ENCODE results near the gene MSH5. TPM values are rescaled to one million over a fixed set of nuclear protein-coding genes. Genes with fewer than 3 reads are reported as not detected.

MSH5 gene
- total RNA-seq, 2 donors from 2014 or later, result 35.7 to 57.2 TPM

DNA sequence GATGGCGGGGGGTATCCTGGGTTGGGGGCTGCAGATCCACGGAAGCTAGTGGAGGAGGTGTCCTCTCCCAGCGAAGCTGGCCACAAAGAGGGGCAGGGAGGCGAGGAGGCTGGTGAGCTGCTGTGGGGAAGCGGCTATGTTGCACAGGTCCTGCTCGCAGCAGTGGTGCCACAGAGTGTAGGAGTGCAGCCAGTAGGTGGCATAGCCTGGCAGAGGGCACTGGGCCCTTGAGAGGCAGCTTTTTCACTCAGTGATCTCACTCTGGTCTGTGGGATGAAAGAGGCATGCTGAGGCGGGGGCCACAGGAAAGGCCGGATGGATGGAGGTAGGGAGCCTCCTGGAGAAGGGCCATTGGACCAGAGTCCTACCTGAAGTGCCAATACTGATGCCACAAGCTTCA lies 27.5 kb upstream of the MSH5 start:
- peaks cover 7% of the 10 kb centered on the region for H3K4me1 ChIP-seq (ENCODE audit: control insufficient read depth, insufficient read depth, low read length)
- no peaks in the 10 kb centered on the region for H3K27me3 ChIP-seq (ENCODE audit: control insufficient read depth, insufficient read depth, low read length, poor library complexity, severe bottlenecking)
- H3K27ac ChIP-seq (ENCODE audit: low read depth, low read length), result no peak overlapping the region
- Mint-ChIP-seq H3K36me3 (ENCODE audit: low read depth) (no peaks in the 10 kb centered on the region), H3K4me3 (no peak overlapping the region), H3K27me3 (ENCODE audit: insufficient read depth) (no peaks in the 10 kb centered on the region), H3K4me1 (peaks cover 32% of the 10 kb centered on the region), H3K9me3 (no peaks in the 10 kb centered on the region), H3K27ac (no peak overlapping the region)
- no peaks in the 10 kb centered on the region for H3K36me3 ChIP-seq (ENCODE audit: control insufficient read depth, insufficient read depth, low read length)
- TF ChIP-seq, protein P1, sequence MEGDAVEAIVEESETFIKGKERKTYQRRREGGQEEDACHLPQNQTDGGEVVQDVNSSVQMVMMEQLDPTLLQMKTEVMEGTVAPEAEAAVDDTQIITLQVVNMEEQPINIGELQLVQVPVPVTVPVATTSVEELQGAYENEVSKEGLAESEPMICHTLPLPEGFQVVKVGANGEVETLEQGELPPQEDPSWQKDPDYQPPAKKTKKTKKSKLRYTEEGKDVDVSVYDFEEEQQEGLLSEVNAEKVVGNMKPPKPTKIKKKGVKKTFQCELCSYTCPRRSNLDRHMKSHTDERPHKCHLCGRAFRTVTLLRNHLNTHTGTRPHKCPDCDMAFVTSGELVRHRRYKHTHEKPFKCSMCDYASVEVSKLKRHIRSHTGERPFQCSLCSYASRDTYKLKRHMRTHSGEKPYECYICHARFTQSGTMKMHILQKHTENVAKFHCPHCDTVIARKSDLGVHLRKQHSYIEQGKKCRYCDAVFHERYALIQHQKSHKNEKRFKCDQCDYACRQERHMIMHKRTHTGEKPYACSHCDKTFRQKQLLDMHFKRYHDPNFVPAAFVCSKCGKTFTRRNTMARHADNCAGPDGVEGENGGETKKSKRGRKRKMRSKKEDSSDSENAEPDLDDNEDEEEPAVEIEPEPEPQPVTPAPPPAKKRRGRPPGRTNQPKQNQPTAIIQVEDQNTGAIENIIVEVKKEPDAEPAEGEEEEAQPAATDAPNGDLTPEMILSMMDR (conservative IDR thresholded peaks at IDR 0.05), result no peak
- no peaks in the 10 kb centered on the region for H3K9me3 ChIP-seq (ENCODE audit: control insufficient read depth, low read length)
- no peak overlapping the region for H3K4me3 ChIP-seq (ENCODE audit: low read length)
- H3K9ac ChIP-seq (ENCODE audit: extremely low read depth, low read length, poor library complexity, severe bottlenecking), result no peak overlapping the region
- 96 to 98% methylated on average over 7 to 8 of the region's 8 CpGs for WGBS, 2 experiments (ENCODE audit: insufficient coverage in 1 of 2, insufficient read length in 1 of 2)
- peak; percentile 47 for DNase-seq

DNA sequence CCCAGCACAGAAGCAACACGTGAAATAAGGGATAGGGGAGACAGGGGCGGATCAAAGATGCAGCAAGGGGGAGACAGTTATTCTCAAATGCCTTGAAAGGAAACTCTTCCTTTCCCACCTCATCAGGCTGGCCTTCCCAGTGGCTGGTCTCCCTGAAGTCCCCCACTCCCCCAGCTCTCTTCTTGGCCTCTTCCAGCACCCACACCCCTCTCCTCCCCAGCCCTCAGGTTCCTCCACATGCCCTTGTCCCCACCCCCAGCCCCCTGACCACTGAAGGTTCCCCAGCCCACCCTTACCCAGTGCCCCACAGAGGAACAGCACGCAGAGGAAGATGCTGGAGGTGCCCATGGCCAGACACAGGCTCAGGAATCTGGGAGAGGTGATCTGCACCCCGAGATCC lies 26.3 kb upstream of the MSH5 start:
- no peaks in the 10 kb centered on the region for H3K36me3 ChIP-seq (ENCODE audit: control insufficient read depth, insufficient read depth, low read length)
- no peaks in the 10 kb centered on the region for H3K27me3 ChIP-seq (ENCODE audit: control insufficient read depth, insufficient read depth, low read length, poor library complexity, severe bottlenecking)
- H3K9me3 ChIP-seq (ENCODE audit: control insufficient read depth, low read length), result no peaks in the 10 kb centered on the region
- peak overlapping the region; percentile 67 for H3K27ac ChIP-seq (ENCODE audit: low read depth, low read length)
- DNase-seq, result no peak
- peaks cover 41% of the 10 kb centered on the region for H3K4me1 Mint-ChIP-seq
- peak overlapping the region; percentile 18 for H3K9ac ChIP-seq (ENCODE audit: extremely low read depth, low read length, poor library complexity, severe bottlenecking)
- no peaks in the 10 kb centered on the region for H3K9me3 Mint-ChIP-seq
- WGBS, 2 experiments (ENCODE audit: insufficient coverage in 1 of 2, insufficient read length in 1 of 2), result 60 to 75% methylated on average over 2 to 4 of the region's 4 CpGs
- peak overlapping the region; percentile 14 for H3K4me3 Mint-ChIP-seq
- TF ChIP-seq, protein P1 (conservative IDR thresholded peaks at IDR 0.05), result no peak
- H3K36me3 Mint-ChIP-seq (ENCODE audit: low read depth), result no peaks in the 10 kb centered on the region
- H3K27ac Mint-ChIP-seq, result peak overlapping the region; percentile 95
- H3K27me3 Mint-ChIP-seq (ENCODE audit: insufficient read depth), result no peaks in the 10 kb centered on the region
- no peak overlapping the region for H3K4me3 ChIP-seq (ENCODE audit: low read length)
- H3K4me1 ChIP-seq (ENCODE audit: control insufficient read depth, insufficient read depth, low read length), result peaks cover 7% of the 10 kb centered on the region

DNA sequence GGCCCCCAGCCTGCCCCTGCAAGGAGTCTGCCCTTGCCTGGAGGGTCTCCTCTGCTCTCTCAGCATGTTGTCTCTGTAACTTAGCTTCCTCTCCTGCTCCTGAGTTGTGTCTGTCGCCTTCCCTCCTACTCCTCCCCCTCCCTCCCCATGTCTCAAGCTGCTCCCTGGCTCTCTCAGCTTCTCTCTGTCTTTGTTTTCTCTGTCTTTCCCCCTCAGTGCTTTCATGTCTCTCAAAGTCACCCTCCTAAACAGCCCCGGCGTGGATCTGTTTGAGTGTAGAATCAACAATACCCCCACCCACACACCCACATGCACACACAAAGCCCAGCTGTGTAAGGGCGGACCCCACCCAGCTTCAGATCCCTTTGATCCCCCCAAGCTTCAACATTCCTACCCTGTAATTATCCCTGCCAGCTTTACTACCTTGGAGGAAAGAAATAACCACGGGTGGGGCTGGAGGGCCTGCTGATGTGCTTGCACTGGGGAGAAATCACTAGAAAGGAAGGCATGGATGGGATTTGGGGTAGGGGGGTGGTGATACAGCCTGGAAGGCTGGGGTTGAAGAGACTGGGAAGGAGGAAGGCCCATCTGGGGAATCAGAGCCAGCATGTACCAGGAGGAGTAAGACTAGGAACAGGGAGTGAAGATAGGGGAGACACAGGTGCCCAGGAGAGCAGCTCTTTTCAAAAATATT lies 25.7 kb upstream of the MSH5 start:
- peak; percentile 79 for DNase-seq

More for the DNA sequence above, 25.7 kb upstream of the MSH5 start:
- Histone ChIP-seq H3K9ac (ENCODE audit: extremely low read depth, low read length, poor library complexity, severe bottlenecking) (peak overlapping the region; percentile 18), H3K27ac (ENCODE audit: low read depth, low read length) (peak overlapping the region; percentile 67), H3K9me3 (ENCODE audit: control insufficient read depth, low read length) (no peaks in the 10 kb centered on the region), H3K36me3 (ENCODE audit: control insufficient read depth, insufficient read depth, low read length) (no peaks in the 10 kb centered on the region), H3K27me3 (ENCODE audit: control insufficient read depth, insufficient read depth, low read length, poor library complexity, severe bottlenecking) (no peaks in the 10 kb centered on the region), H3K4me3 (ENCODE audit: low read length) (no peak overlapping the region), H3K4me1 (ENCODE audit: control insufficient read depth, insufficient read depth, low read length) (peaks cover 7% of the 10 kb centered on the region)
- TF ChIP-seq, protein P1 (conservative IDR thresholded peaks at IDR 0.05), result no peak
- Mint-ChIP-seq H3K4me1 (peaks cover 45% of the 10 kb centered on the region), H3K27me3 (ENCODE audit: insufficient read depth) (no peaks in the 10 kb centered on the region), H3K9me3 (no peaks in the 10 kb centered on the region), H3K36me3 (ENCODE audit: low read depth) (no peaks in the 10 kb centered on the region), H3K27ac (peak overlapping the region; percentile 95), H3K4me3 (peak overlapping the region; percentile 14)
- WGBS, 2 experiments (ENCODE audit: insufficient coverage in 1 of 2, insufficient read length in 1 of 2), result 0 to 18% methylated on average over 3 to 5 of the region's 5 CpGs

All from endodermal cell (in vitro differentiated cells).